Neural cell (in vitro differentiated cells): ENCODE data around the gene GNG3.

Source experiments
- POLR2AphosphoS5 ChIP-seq: IDR thresholded peaks from 2 replicates; pipeline ENCODE4 v1.6.1; 2012
- RAD21 ChIP-seq: fragments of 450-650 bp; conservative IDR thresholded peaks from 2 replicates; pipeline ENCODE4 v1.6.1; 2014; ENCODE audit warnings: antibody characterized with exemption, mild to moderate bottlenecking, moderate library complexity
- TF ChIP-seq, protein P1 (sequence below): fragments of 450-650 bp; IDR thresholded peaks from 2 replicates; pipeline ENCODE4 v1.5.1; 2014; ENCODE audit warnings: antibody characterized with exemption, mild to moderate bottlenecking, moderate library complexity; ENCODE audit not compliant: poor library complexity, severe bottlenecking

DNA sequence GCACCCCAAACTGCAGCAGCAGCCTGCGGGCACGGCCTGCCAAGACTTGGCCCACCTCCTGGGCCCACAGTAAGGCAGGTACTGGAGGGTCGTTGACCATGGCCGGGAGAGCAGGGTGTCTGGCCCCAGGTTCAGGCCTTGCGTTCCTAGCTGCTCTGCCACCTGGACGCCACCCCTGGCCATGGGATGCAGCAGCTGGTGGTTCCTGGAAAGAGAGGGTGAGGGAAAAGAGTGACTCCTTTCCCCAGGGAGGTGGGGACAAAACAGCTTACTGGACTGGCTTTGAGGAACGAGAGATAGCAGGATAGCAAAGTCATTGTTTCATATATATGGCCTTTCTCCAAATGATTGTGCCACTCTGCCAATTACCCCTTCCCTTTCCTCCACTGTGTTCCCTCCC lies 2.1 kb upstream of the GNG3 start:
- TF ChIP-seq, protein P1, sequence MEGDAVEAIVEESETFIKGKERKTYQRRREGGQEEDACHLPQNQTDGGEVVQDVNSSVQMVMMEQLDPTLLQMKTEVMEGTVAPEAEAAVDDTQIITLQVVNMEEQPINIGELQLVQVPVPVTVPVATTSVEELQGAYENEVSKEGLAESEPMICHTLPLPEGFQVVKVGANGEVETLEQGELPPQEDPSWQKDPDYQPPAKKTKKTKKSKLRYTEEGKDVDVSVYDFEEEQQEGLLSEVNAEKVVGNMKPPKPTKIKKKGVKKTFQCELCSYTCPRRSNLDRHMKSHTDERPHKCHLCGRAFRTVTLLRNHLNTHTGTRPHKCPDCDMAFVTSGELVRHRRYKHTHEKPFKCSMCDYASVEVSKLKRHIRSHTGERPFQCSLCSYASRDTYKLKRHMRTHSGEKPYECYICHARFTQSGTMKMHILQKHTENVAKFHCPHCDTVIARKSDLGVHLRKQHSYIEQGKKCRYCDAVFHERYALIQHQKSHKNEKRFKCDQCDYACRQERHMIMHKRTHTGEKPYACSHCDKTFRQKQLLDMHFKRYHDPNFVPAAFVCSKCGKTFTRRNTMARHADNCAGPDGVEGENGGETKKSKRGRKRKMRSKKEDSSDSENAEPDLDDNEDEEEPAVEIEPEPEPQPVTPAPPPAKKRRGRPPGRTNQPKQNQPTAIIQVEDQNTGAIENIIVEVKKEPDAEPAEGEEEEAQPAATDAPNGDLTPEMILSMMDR: no peak
- TF ChIP-seq RAD21: no peak
- TF ChIP-seq POLR2AphosphoS5: no peak
